H1 (cell line): ENCODE measurements around the gene PATL2. TPM values are rescaled to one million over a fixed set of nuclear protein-coding genes. Genes with fewer than 3 reads are reported as not detected.

Experiments
- CTCF ChIA-PET: fragments of 300-600 bp; sonication (Branson Sonifier 250); formaldehyde crosslinking; loops from one replicate; lab custom pipeline; 2021; ENCODE audit not compliant: partially characterized antibody; lab: Charles Lee
- POLR2A ChIA-PET: fragments of 300-600 bp; sonication (Branson Sonifier 250); formaldehyde crosslinking; loops from one replicate; lab custom pipeline; 2021; ENCODE audit warnings: inconsistent platforms; ENCODE audit not compliant: partially characterized antibody; lab: Charles Lee
- DNase-seq, 2 experiments: peaks; one replicate each; pipeline versions ENCODE4 v3.0.0 to v3.0.0-alpha.2; 2010 to 2022; ENCODE audit warnings: low spot score in 2 of 2, low read depth in 1 of 2, mixed read lengths in 1 of 2
- FAIRE-seq: peaks from 2 replicates; lab custom pipeline; 2011; peaks lifted over from hg19 to GRCh38; lab: Jason Lieb, UNC
- H2AFZ ChIP-seq: 2 replicates; pipeline ENCODE4 v1.8.1; 2012; ENCODE audit warnings: low read length, inconsistent platforms
- H2AK5ac ChIP-seq: 2 replicates; pipeline ENCODE4 v1.6.1; 2013; ENCODE audit warnings: low read depth, low read length
- H2BK120ac ChIP-seq: replicated peaks from 2 replicates; pipeline ENCODE3; 2013; ENCODE audit warnings: low read depth, low read length, inconsistent platforms
- H2BK12ac ChIP-seq: 2 replicates; pipeline ENCODE4 v1.6.1; 2013; ENCODE audit warnings: low read depth, low read length
- H2BK15ac ChIP-seq: 2 replicates; pipeline ENCODE4 v1.6.1; 2013; ENCODE audit warnings: low read length
- H2BK20ac ChIP-seq: 2 replicates; pipeline ENCODE4 v1.6.1; 2013; ENCODE audit warnings: low read length
- H2BK5ac ChIP-seq: 2 replicates; pipeline ENCODE4 v1.6.1; 2013; ENCODE audit warnings: low read depth, low read length
- H3K14ac ChIP-seq: 2 replicates; pipeline ENCODE4 v1.6.1; 2013; ENCODE audit warnings: inconsistent platforms; ENCODE audit not compliant: insufficient read length
- H3K18ac ChIP-seq: 2 replicates; pipeline ENCODE4 v1.6.1; 2013; ENCODE audit warnings: low read length; ENCODE audit errors: extremely low read depth
- H3K23ac ChIP-seq: 2 replicates; pipeline ENCODE4 v1.6.1; 2013; ENCODE audit warnings: inconsistent platforms; ENCODE audit not compliant: insufficient read length
- H3K23me2 ChIP-seq: 2 replicates; pipeline ENCODE4 v1.6.1; 2013; ENCODE audit warnings: low read depth, low read length
- H3K27ac ChIP-seq: 2 replicates; pipeline ENCODE4 v1.6.1; 2011; ENCODE audit warnings: low read depth, low read length, inconsistent platforms
- H3K27me3 ChIP-seq, 4 experiments: replicated peaks in 1 of 4; 1 replicate in 1 of 4; 2 replicates in 3 of 4; pipeline versions ENCODE4 v1.6.1 to v1.8.1; 2011 to 2013; ENCODE audit warnings: low read length in 3 of 4, mild to moderate bottlenecking in 3 of 4, inconsistent platforms in 2 of 4, mixed read lengths in 2 of 4, moderate library complexity in 1 of 4; ENCODE audit not compliant: control insufficient read depth in 3 of 4, insufficient read depth in 3 of 4; ENCODE audit errors: extremely low read depth in 1 of 4
- H3K36me3 ChIP-seq, 4 experiments: 2 replicates each; pipeline versions ENCODE4 v1.6.1 to v1.8.1; 2011 to 2013; ENCODE audit warnings: mild to moderate bottlenecking in 4 of 4, low read length in 3 of 4, moderate library complexity in 2 of 4, control low read depth in 1 of 4, inconsistent platforms in 1 of 4; ENCODE audit not compliant: insufficient read depth in 4 of 4, control insufficient read depth in 2 of 4
- H3K4ac ChIP-seq: replicated peaks from 2 replicates; pipeline ENCODE3; 2013; ENCODE audit warnings: low read length, low read depth, mixed read lengths, inconsistent platforms; ENCODE audit not compliant: insufficient read length
- H3K4me1 ChIP-seq, 4 experiments: replicated peaks in 1 of 4; 1 replicate in 1 of 4; 2 replicates in 3 of 4; pipeline versions ENCODE4 v1.6.1 to v1.8.1; 2011 to 2013; ENCODE audit warnings: low read length in 3 of 4, inconsistent platforms in 2 of 4, mixed read lengths in 1 of 4; ENCODE audit not compliant: insufficient read depth in 4 of 4, control insufficient read depth in 3 of 4
- H3K4me2 ChIP-seq, 2 experiments: 2 replicates each; pipeline versions ENCODE4 v1.6.1 to v1.8.1; 2011 to 2013; ENCODE audit warnings: low read depth in 2 of 2, low read length in 2 of 2, control low read depth in 1 of 2, inconsistent platforms in 1 of 2, mild to moderate bottlenecking in 1 of 2; ENCODE audit not compliant: insufficient read depth in 1 of 2
- H3K4me3 ChIP-seq, 4 experiments: fragments of 200-600, 300-600 bp in 1 of 4; sonication (generic), shearing (Covaris generic), sonication (Bioruptor Twin) in 1 of 4; 2 replicates each; pipeline versions ENCODE4 v1.5.1 to v1.8.1; 2011 to 2016; ENCODE audit warnings: low read length in 4 of 4, low read depth in 3 of 4, control low read depth in 2 of 4, inconsistent platforms in 2 of 4, mild to moderate bottlenecking in 2 of 4, mixed read lengths in 1 of 4, moderate library complexity in 1 of 4; ENCODE audit not compliant: insufficient read depth in 2 of 4; ENCODE audit errors: extremely low read depth in 1 of 4
- H3K56ac ChIP-seq: replicated peaks from 2 replicates; pipeline ENCODE3; 2013; ENCODE audit warnings: low read depth, mild to moderate bottlenecking, mixed read lengths, low read length, inconsistent platforms; ENCODE audit not compliant: insufficient read length
- H3K79me1 ChIP-seq: 2 replicates; pipeline ENCODE4 v1.6.1; 2013; ENCODE audit warnings: low read depth, low read length, control low read depth
- H3K79me2 ChIP-seq, 2 experiments: 2 replicates each; pipeline versions ENCODE4 v1.6.1 to v1.8.1; 2012 to 2013; ENCODE audit warnings: low read length in 2 of 2, mild to moderate bottlenecking in 2 of 2, inconsistent platforms in 1 of 2; ENCODE audit not compliant: insufficient read depth in 2 of 2, control insufficient read depth in 1 of 2
- H3K9ac ChIP-seq, 4 experiments: replicated peaks in 1 of 4; 1 replicate in 1 of 4; 2 replicates in 3 of 4; pipeline versions ENCODE4 v1.6.1 to v1.8.1; 2011 to 2013; ENCODE audit warnings: low read depth in 3 of 4, low read length in 3 of 4, control low read depth in 2 of 4, mild to moderate bottlenecking in 2 of 4, moderate library complexity in 2 of 4, inconsistent platforms in 1 of 4; ENCODE audit errors: extremely low read depth in 1 of 4
- H3K9me3 ChIP-seq, 2 experiments: 2 replicates each; pipeline versions ENCODE4 v1.6.1 to v1.8.1; 2012 to 2013; ENCODE audit warnings: mild to moderate bottlenecking in 2 of 2, moderate library complexity in 2 of 2, control low read depth in 1 of 2, inconsistent platforms in 1 of 2, low read depth in 1 of 2, low read length in 1 of 2, mixed read lengths in 1 of 2; ENCODE audit not compliant: insufficient read depth in 2 of 2
- H4K20me1 ChIP-seq, 2 experiments: replicated peaks in 1 of 2; 2 replicates each; pipeline versions ENCODE3 to v1.8.1; 2011 to 2013; ENCODE audit warnings: inconsistent platforms in 2 of 2, low read length in 2 of 2, mild to moderate bottlenecking in 1 of 2; ENCODE audit not compliant: insufficient read depth in 2 of 2, control insufficient read depth in 1 of 2
- H4K5ac ChIP-seq: 2 replicates; pipeline ENCODE4 v1.6.1; 2013; ENCODE audit warnings: low read length, low read depth, mixed read lengths, inconsistent platforms; ENCODE audit not compliant: insufficient read length
- H4K8ac ChIP-seq: 2 replicates; pipeline ENCODE4 v1.8.0; 2013; ENCODE audit warnings: mild to moderate bottlenecking, moderate library complexity, low read length, inconsistent platforms; ENCODE audit not compliant: insufficient read depth; ENCODE audit errors: extremely low read depth
- H4K91ac ChIP-seq: replicated peaks from 2 replicates; pipeline ENCODE3; 2013; ENCODE audit warnings: low read length, mixed read lengths, inconsistent platforms; ENCODE audit not compliant: insufficient read length
- E2F6 ChIP-seq: IDR thresholded peaks from 2 replicates; pipeline ENCODE4 v1.6.1; 2012; ENCODE audit warnings: inconsistent platforms
- EZH2 ChIP-seq: fragments of 200-600 bp; sonication (generic); IDR thresholded peaks from 2 replicates; pipeline ENCODE4 v1.7.1; 2012; ENCODE audit warnings: low read depth, mild to moderate bottlenecking, moderate library complexity, low read length, inconsistent platforms; ENCODE audit not compliant: severe bottlenecking
- RFX5 ChIP-seq: IDR thresholded peaks from 2 replicates; pipeline ENCODE4 v1.6.1; 2011; ENCODE audit warnings: low read depth, low read length, improper control_type of control experiment, borderline replicate concordance
- WGBS, 2 experiments: shearing (Covaris generic) in 1 of 2; methylation state at CpG; one replicate each; pipeline versions ENCODE4 v1.1.6 to v1.1.7; 2013 to 2015; ENCODE audit warnings: low lambda C conversion rate in 2 of 2, mixed read lengths in 2 of 2, inconsistent platforms in 1 of 2, low coverage in 1 of 2, missing lambda C conversion rate in 1 of 2; ENCODE audit not compliant: insufficient replicate concordance in 2 of 2, insufficient coverage in 1 of 2, insufficient read length in 1 of 2; ENCODE audit errors: extremely low coverage in 1 of 2, missing lambda C conversion rate in 1 of 2; 5-methylcytosine and 5-hydroxymethylcytosine counted together
- polyA plus RNA-seq, 7 experiments: library from polyadenylated mRNA; depleted of rRNA in 3 of 7; stranded (reverse) in 5 of 7; unstranded in 2 of 7; fragments of >200 nt in 5 of 7; fragments of 200-250 nt in 2 of 7; gene quantifications; 1 replicate in 5 of 7; 2 replicates in 1 of 7; 4 replicates in 1 of 7; pipeline versions ENCODE4 v1.2.1 to v1.2.3, GENCODE V29; 2011 to 2013; ENCODE audit warnings: missing spikeins in 2 of 7, mixed read lengths in 2 of 7
- total RNA-seq: library from RNA; stranded (reverse); fragmentation: NEBNext Ultra II Directional; extraction: Animal tissue kit (Norgen Biotek cat#: 25700); gene quantifications from 2 replicates; pipeline ENCODE4 v1.2.1, GENCODE V29; 2021

Gene PATL2
- total and polyA plus RNA-seq, 2 of the 8 experiments (the other 6 are each of a cell fraction or from before 2014, with no cell fraction given) = 0.65 to 1.3 TPM

- Histone ChIP-seq H3K9me3 (no peaks in the 10 kb centered on the region), H3K79me2 (no peaks in the 10 kb centered on the region), H2BK120ac (no peak overlapping the region), H3K4me3 (no peak overlapping the region), H2BK5ac (no peak overlapping the region), H3K56ac (no peak overlapping the region), H3K4ac (no peak overlapping the region), H2AK5ac (no peak overlapping the region), H3K9ac (no peak overlapping the region), H2AFZ (no peak overlapping the region), H3K4me2 (no peak overlapping the region), H3K23me2 (no peaks in the 10 kb centered on the region), H3K27ac (no peak overlapping the region), H4K5ac (no peak overlapping the region), H3K23ac (no peak overlapping the region), H4K20me1 (no peaks in the 10 kb centered on the region), H2BK15ac (no peak overlapping the region), H3K36me3 (no peaks in the 10 kb centered on the region), H4K8ac (no peak overlapping the region), H2BK20ac (no peak overlapping the region), H3K4me1 (peaks cover 0 to 1% (median 0%) of the 10 kb centered on the region in 4 experiments; a peak in 2 of 7 replicates), H3K14ac (no peak overlapping the region), H3K18ac (no peak overlapping the region), H2BK12ac (no peak overlapping the region), H4K91ac (no peak overlapping the region), H3K27me3 (no peaks in the 10 kb centered on the region), H3K79me1 (no peaks in the 10 kb centered on the region)
- CTCF ChIA-PET = interaction anchor here (0.9 to 2.1 kb wide), 6 partner anchors 38 to 78 kb away, joined by 3 to 6 read pairs (median 4); partner anchors contain the start of gene TRIM69
- FAIRE-seq (no peak), DNase-seq (no peak)
- TF ChIP-seq EZH2 (no peak), E2F6 (no peak), RFX5 (no peak)
- 64% methylated on average over 2 of the region's 2 CpGs; no CpG with 5 or more reads in 1 of the 2 experiments for WGBS, 2 experiments
- POLR2A ChIA-PET = interaction anchor here (0.5 to 0.9 kb wide), 2 partner anchors 16 to 42 kb away, joined by 4 read pairs; partner anchors contain the start of genes B2M and PATL2
These were observed 42.2 kb downstream of the PATL2 start for GRCh38 chr15:44668921-44669320.
